GM19023 (cell line): ENCODE data around the gene NAGPA.
"Not testable (repeated sequence)": the region's sequence is repeated elsewhere in the genome, so short reads cannot be mapped to it uniquely, and the experiment has no call there.

Experiments
- ATAC-seq: cut with Tn5 transposase; IDR thresholded peaks from one replicate; pipeline ENCODE4 v1.9.1; 2021; ENCODE audit warnings: mild to moderate bottlenecking, moderate library complexity; ENCODE audit not compliant: unreplicated experiment

NAGPA gene

GRCh38 chr16:5062051-5062450 is 28.3 kb upstream of the NAGPA start:
- no peak for ATAC-seq

GRCh38 chr16:5060073-5060641 is 26.4 kb upstream of the NAGPA start:
- ATAC-seq: no peak

GRCh38 chr16:5059386-5060072 is 25.8 kb upstream of the NAGPA start:
- ATAC-seq: no peak

GRCh38 chr16:5058476-5058875 is 24.7 kb upstream of the NAGPA start:
- no peak for ATAC-seq

GRCh38 chr16:5056352-5056751 is 22.6 kb upstream of the NAGPA start:
- peak; percentile 74 for ATAC-seq

- ATAC-seq: no peak
These were observed 21.4 kb upstream of the NAGPA start for GRCh38 chr16:5054876-5055865.

GRCh38 chr16:5046914-5047313 is 13.2 kb upstream of the NAGPA start:
- ATAC-seq: no peak

- no peak for ATAC-seq
These were observed 11.9 kb upstream of the NAGPA start for GRCh38 chr16:5045499-5046115.

- ATAC-seq: not testable (repeated sequence)
These were observed 10.8 kb upstream of the NAGPA start for GRCh38 chr16:5044581-5044980.

GRCh38 chr16:5044011-5044540 is 10.3 kb upstream of the NAGPA start:
- no peak for ATAC-seq

- ATAC-seq: no peak
These were observed 8.9 kb upstream of the NAGPA start for GRCh38 chr16:5042574-5043171.

GRCh38 chr16:5041600-5042133 is 7.9 kb upstream of the NAGPA start:
- peak; percentile 62 for ATAC-seq

- no peak for ATAC-seq
These were observed 6.7 kb upstream of the NAGPA start for GRCh38 chr16:5040451-5040850.

GRCh38 chr16:5036228-5037156 is 2.8 kb upstream of the NAGPA start:
- ATAC-seq: no peak

- ATAC-seq: no peak
These were observed 2.1 kb upstream of the NAGPA start for GRCh38 chr16:5035909-5036227.

GRCh38 chr16:5034167-5034523 is 410 bp upstream of the NAGPA start:
- ATAC-seq: no peak

GRCh38 chr16:5032748-5033167 is 977 bp downstream of the NAGPA start:
- ATAC-seq: no peak

GRCh38 chr16:5031601-5032000 is 2.1 kb downstream of the NAGPA start:
- ATAC-seq: no peak

GRCh38 chr16:5030251-5030870 is 3.4 kb downstream of the NAGPA start:
- no peak for ATAC-seq
